Astrocyte of the spinal cord (primary cell): ENCODE results near the gene RCBTB2.

Experiments used
- DNase-seq: peaks from one replicate; pipeline ENCODE4 v3.0.0; 2011; ENCODE audit warnings: low read depth, low spot score
- H3K4me3 ChIP-seq: 2 replicates; pipeline ENCODE4 v1.5.1; 2011; ENCODE audit warnings: low read depth, mild to moderate bottlenecking, low read length, moderate library complexity
- CTCF ChIP-seq: IDR thresholded peaks from 2 replicates; pipeline ENCODE4 v1.5.1; 2012; ENCODE audit warnings: low read depth, mild to moderate bottlenecking, low read length, inconsistent platforms
- in situ Hi-C: cut with HindIII; loops from 2 replicates; pipeline ENCODE4 v1.10.0; 2017; ENCODE audit warnings: low sequenced_read_pairs

The RCBTB2 gene

DNA sequence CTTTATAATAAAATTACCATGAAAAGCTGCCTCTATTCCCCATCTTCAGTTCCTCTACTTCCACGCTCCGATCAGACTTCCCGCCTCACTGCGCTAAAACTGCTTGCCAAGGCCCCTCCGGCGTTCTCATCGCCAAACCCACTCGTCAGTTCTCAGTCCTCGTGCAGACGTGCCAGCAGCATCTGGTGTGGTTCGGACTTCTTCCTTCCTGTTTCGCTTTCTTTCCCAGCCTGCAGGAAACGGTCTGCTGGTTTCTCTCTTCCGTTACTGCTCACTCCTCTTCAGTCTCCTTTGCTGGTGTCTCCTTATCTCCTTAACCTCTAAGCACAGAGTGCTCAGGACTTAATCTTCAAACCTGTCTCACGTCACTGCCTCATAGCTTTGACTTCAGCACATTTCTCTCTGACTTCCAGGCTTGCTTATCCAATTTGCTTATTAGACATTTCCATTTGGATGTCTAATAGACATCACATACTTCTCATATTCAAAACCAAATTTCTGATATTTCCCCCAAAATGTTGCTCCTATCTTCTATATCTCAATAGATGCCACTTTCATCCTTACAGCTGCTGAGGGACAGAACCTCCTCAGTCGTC, 40.3 kb downstream of the RCBTB2 start:
- H3K4me3 ChIP-seq, result no peak overlapping the region
- DNase-seq, result no peak
- in situ Hi-C loops, result no loop called here
- TF ChIP-seq CTCF, result no peak

DNA sequence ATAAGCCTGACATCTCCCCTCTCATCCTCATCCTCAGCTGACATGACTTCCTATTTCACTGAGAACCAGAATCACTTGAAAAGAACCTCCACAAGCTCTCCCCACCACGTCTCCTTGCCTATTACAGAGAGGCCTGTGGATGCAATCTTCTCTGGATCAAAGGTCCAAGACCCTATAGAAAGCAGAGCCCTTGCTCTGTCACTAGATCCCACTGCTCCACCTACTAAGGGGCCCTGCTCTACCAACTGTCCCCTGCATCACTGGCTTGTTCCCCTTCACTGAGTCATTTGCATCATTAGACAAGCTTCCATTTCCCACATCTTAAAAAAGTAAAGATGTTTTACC, 40.8 kb downstream of the RCBTB2 start:
- in situ Hi-C loops, result no loop called here
- no peak for DNase-seq
- no peak overlapping the region for H3K4me3 ChIP-seq
- TF ChIP-seq CTCF, result no peak

- no peak for DNase-seq
- H3K4me3 ChIP-seq, result no peak overlapping the region
- in situ Hi-C loops, result no loop called here
- no peak for TF ChIP-seq CTCF
These were observed 41.3 kb downstream of the RCBTB2 start for GRCh38 chr13:48491423-48492095.

DNA sequence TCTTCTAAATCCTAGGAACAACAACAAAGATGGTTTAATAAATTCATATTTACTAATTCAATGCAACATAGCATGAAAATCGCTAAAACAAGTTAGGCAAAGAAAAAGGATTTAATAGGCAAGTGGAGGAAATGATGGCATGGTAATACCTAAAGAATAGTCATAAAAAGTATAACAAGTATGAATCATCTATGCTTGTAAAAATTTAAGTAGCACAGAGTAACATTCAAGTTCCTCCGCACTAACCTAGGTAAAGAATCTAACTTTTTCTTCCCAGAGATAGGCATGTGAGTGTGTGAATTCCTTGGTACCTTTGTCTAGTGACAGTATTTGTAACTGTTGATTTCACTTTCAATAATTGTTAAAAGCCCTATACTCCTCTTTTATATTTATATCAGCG, 42.6 kb downstream of the RCBTB2 start:
- in situ Hi-C loops, result no loop called here
- DNase-seq, result no peak
- H3K4me3 ChIP-seq, result no peak overlapping the region
- TF ChIP-seq CTCF, result no peak

GRCh38 chr13:48489666-48490065, 43.2 kb downstream of the RCBTB2 start:
- in situ Hi-C loops, result no loop called here
- no peak overlapping the region for H3K4me3 ChIP-seq
- DNase-seq, result no peak
- no peak for TF ChIP-seq CTCF

GRCh38 chr13:48488995-48489394, 43.9 kb downstream of the RCBTB2 start:
- no peak for DNase-seq
- no peak for TF ChIP-seq CTCF
- in situ Hi-C loops, result no loop called here
- no peak overlapping the region for H3K4me3 ChIP-seq
